Measurements from ENCODE around the gene PHYKPL. TPM values are rescaled to one million over a fixed set of nuclear protein-coding genes. Genes with fewer than 3 reads are reported as not detected.

The PHYKPL gene
- total and polyA plus RNA-seq, 2 of the 8 experiments (the other 6 are each of a cell fraction or from before 2014, with no cell fraction given) = 25.1 to 32.1 TPM

GRCh38 chr5:178227138-178227659, 5.4 kb downstream of the PHYKPL start:
- Histone ChIP-seq H2BK5ac (ENCODE audit: low read depth, low read length) (no peak overlapping the region), H4K8ac (ENCODE audit: extremely low read depth, insufficient read depth, low read length) (no peak overlapping the region), H3K36me3 (ENCODE audit: control insufficient read depth in 2 of 4, insufficient read depth in 4 of 4, low read length in 3 of 4) (peaks cover 8 to 39% (median 18%) of the 10 kb centered on the region in 4 experiments; a peak in 7 of 8 replicates), H3K18ac (ENCODE audit: extremely low read depth, low read length) (no peak overlapping the region), H3K4me2 (ENCODE audit: insufficient read depth in 1 of 2, low read depth in 2 of 2, low read length in 2 of 2) (no peak overlapping the region), H2AFZ (ENCODE audit: low read length) (no peak overlapping the region), H2BK20ac (ENCODE audit: low read length) (no peak overlapping the region), H3K9ac (replicated peaks in 1 of 4; ENCODE audit: extremely low read depth in 1 of 4, low read depth in 3 of 4, low read length in 3 of 4) (no peak overlapping the region), H3K79me1 (ENCODE audit: low read depth, low read length) (peaks cover 11% of the 10 kb centered on the region), H4K5ac (ENCODE audit: insufficient read length, low read depth, low read length) (no peak overlapping the region), H2BK12ac (ENCODE audit: low read depth, low read length) (no peak overlapping the region), H3K27me3 (replicated peaks in 1 of 4; ENCODE audit: control insufficient read depth in 3 of 4, extremely low read depth in 1 of 4, insufficient read depth in 3 of 4, low read length in 3 of 4) (no peaks in the 10 kb centered on the region), H3K4me1 (replicated peaks in 1 of 4; ENCODE audit: control insufficient read depth in 3 of 4, insufficient read depth in 4 of 4, low read length in 3 of 4) (peaks cover 0 to 27% (median 19%) of the 10 kb centered on the region in 4 experiments; a peak in 6 of 7 replicates), H3K14ac (ENCODE audit: insufficient read length) (no peak overlapping the region), H4K91ac (replicated peaks; ENCODE audit: insufficient read length, low read length) (no peak overlapping the region), H3K56ac (replicated peaks; ENCODE audit: insufficient read length, low read depth, low read length) (no peak overlapping the region), H3K79me2 (ENCODE audit: control insufficient read depth in 1 of 2, insufficient read depth in 2 of 2, low read length in 2 of 2) (peaks cover 0 to 13% of the 10 kb centered on the region in 2 experiments; a peak in 2 of 4 replicates), H2BK15ac (ENCODE audit: low read length) (no peak overlapping the region), H3K4ac (replicated peaks; ENCODE audit: insufficient read length, low read depth, low read length) (no peak overlapping the region), H2AK5ac (ENCODE audit: low read depth, low read length) (no peak overlapping the region), H2BK120ac (replicated peaks; ENCODE audit: low read depth, low read length) (no peak overlapping the region), H3K23ac (ENCODE audit: insufficient read length) (no peak overlapping the region), H3K4me3 (ENCODE audit: extremely low read depth in 1 of 4, insufficient read depth in 2 of 4, low read depth in 3 of 4, low read length in 4 of 4) (no peak overlapping the region), H3K27ac (ENCODE audit: low read depth, low read length) (no peak overlapping the region), H4K20me1 (replicated peaks in 1 of 2; ENCODE audit: control insufficient read depth in 1 of 2, insufficient read depth in 2 of 2, low read length in 2 of 2) (peaks cover 0 to 20% of the 10 kb centered on the region in 2 experiments), H3K23me2 (ENCODE audit: low read depth, low read length) (peaks cover 3% of the 10 kb centered on the region; the same call in 1 of the 2 replicates), H3K9me3 (ENCODE audit: insufficient read depth in 2 of 2, low read depth in 1 of 2, low read length in 1 of 2) (no peaks in the 10 kb centered on the region)
- 91% methylated on average over 4 of the region's 4 CpGs; no CpG with 5 or more reads in 1 of the 2 experiments for WGBS, 2 experiments (ENCODE audit: extremely low coverage in 1 of 2, insufficient coverage in 1 of 2, insufficient read length in 1 of 2, insufficient replicate concordance in 2 of 2, low coverage in 1 of 2, low lambda C conversion rate in 2 of 2, missing lambda C conversion rate in 1 of 2)
- no peak for FAIRE-seq
- DNase-seq (ENCODE audit: low read depth in 1 of 2, low spot score in 2 of 2) = no peak
- ChIA-PET POLR2A (ENCODE audit: partially characterized antibody) (interaction anchor here (0.8 to 21.6 kb wide), 3 partner anchors 8 to 46 kb away, joined by 3 to 507 read pairs (median 18); partner anchors contain the start of gene HNRNPAB), CTCF (ENCODE audit: partially characterized antibody) (interaction anchor here (1.1 to 2.2 kb wide), 3 partner anchors 11 to 30 kb away, joined by 3 to 10 read pairs (median 4); no protein-coding TSS in a partner anchor)
- no peak for TF ChIP-seq CHD1 (IDR thresholded peaks at IDR 0.05; ENCODE audit: low read depth, low read length)
- TF ChIP-seq KDM5A (IDR thresholded peaks at IDR 0.05; ENCODE audit: low read length) = no peak
- TF ChIP-seq HDAC6 (IDR thresholded peaks at IDR 0.05; ENCODE audit: low read depth, low read length) = no peak
- TF ChIP-seq EZH2 (IDR thresholded peaks at IDR 0.05; ENCODE audit: low read depth, low read length, severe bottlenecking) = no peak
- no peak for TF ChIP-seq CBX8 (IDR thresholded peaks at IDR 0.05; ENCODE audit: borderline replicate concordance, low read depth, low read length)
- TF ChIP-seq RXRA (IDR thresholded peaks at IDR 0.05; ENCODE audit: insufficient read depth, low read depth, low read length) = no peak
- no peak for TF ChIP-seq POLR2AphosphoS5 (IDR thresholded peaks at IDR 0.05; ENCODE audit: low read depth, low read length)
- no peak for TF ChIP-seq HDAC2 (IDR thresholded peaks at IDR 0.05; ENCODE audit: borderline replicate concordance in 1 of 2, low read depth in 2 of 2, low read length in 2 of 2)
- no peak for TF ChIP-seq ATF3 (IDR thresholded peaks at IDR 0.05; ENCODE audit: insufficient read depth, low read depth, low read length)
- no peak for TF ChIP-seq PHF8 (conservative IDR thresholded peaks at IDR 0.05; ENCODE audit: low read depth, low read length)
- no peak for TF ChIP-seq RAD21 (IDR thresholded peaks at IDR 0.05 in 1 of 2, conservative IDR thresholded peaks at IDR 0.05 in 1 of 2; ENCODE audit: low read depth in 2 of 2, low read length in 2 of 2)
- TF ChIP-seq GTF2F1 (IDR thresholded peaks at IDR 0.05; ENCODE audit: borderline replicate concordance, low read depth, low read length) = no peak
